ENCODE results near the gene LENG8.

- TF ChIP-seq EGR1 (IDR thresholded peaks at IDR 0.05; ENCODE audit: low read depth in 2 of 2): no peak
- no peak for TF ChIP-seq CTCF (IDR thresholded peaks at IDR 0.05; ENCODE audit: low read depth, low read length, missing input control)
- no peak for TF ChIP-seq REST (IDR thresholded peaks at IDR 0.05)
- TF ChIP-seq YY1 (IDR thresholded peaks at IDR 0.05): no peak
- TF ChIP-seq TAF1 (conservative IDR thresholded peaks at IDR 0.05): no peak
- TF ChIP-seq SP1 (IDR thresholded peaks at IDR 0.05): no peak
These were observed 20.4 kb upstream of the LENG8 start for GRCh38 chr19:54428323-54429175.
